ENCODE measurements around the gene C3orf70. TPM values are rescaled to one million over a fixed set of nuclear protein-coding genes. Genes with fewer than 3 reads are reported as not detected.

C3orf70 gene
- total RNA-seq, 6 experiments from 2014 or later, result 0.06 to 0.69 (median 0.30) TPM

DNA sequence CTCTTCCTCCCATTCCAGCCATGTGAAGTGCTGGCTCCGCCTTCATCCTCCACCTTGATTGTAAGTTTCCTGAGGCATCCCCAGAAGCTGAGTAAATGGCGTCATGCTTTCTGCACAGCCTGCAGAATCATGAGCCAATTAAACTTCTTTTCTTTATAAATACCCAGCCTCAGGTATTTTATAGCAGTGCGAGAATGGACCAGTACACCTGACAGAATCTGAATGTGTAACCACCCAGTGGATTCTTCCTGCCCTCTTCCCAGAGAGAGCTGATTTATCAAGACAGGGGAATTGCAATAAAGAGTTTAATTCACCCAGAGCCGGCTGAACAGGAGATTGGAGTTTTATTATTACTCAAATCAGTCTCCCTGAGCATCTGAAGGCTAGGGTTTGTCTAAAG, 86.6 kb downstream of the C3orf70 start:
- H3K4me3 ChIP-seq, result no peak overlapping the region
- no peaks in the 10 kb centered on the region for H3K36me3 ChIP-seq
- no peaks in the 10 kb centered on the region for H3K27me3 ChIP-seq
- 89% methylated on average over 4 of the region's 4 CpGs for WGBS (ENCODE audit: insufficient coverage, low coverage, low lambda C conversion rate, missing lambda C conversion rate)
- H3K4me1 ChIP-seq, result no peaks in the 10 kb centered on the region
- DNase-seq, result no peak
- no peaks in the 10 kb centered on the region for H3K9me3 ChIP-seq
- no peak for ATAC-seq
- H3K27ac ChIP-seq, result no peak overlapping the region
- TF ChIP-seq, protein P1, sequence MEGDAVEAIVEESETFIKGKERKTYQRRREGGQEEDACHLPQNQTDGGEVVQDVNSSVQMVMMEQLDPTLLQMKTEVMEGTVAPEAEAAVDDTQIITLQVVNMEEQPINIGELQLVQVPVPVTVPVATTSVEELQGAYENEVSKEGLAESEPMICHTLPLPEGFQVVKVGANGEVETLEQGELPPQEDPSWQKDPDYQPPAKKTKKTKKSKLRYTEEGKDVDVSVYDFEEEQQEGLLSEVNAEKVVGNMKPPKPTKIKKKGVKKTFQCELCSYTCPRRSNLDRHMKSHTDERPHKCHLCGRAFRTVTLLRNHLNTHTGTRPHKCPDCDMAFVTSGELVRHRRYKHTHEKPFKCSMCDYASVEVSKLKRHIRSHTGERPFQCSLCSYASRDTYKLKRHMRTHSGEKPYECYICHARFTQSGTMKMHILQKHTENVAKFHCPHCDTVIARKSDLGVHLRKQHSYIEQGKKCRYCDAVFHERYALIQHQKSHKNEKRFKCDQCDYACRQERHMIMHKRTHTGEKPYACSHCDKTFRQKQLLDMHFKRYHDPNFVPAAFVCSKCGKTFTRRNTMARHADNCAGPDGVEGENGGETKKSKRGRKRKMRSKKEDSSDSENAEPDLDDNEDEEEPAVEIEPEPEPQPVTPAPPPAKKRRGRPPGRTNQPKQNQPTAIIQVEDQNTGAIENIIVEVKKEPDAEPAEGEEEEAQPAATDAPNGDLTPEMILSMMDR (IDR thresholded peaks at IDR 0.05), result no peak
- no peak for TF ChIP-seq POLR2A (IDR thresholded peaks at IDR 0.05)
- intact Hi-C loops (cut with DNase I), result no loop called here

DNA sequence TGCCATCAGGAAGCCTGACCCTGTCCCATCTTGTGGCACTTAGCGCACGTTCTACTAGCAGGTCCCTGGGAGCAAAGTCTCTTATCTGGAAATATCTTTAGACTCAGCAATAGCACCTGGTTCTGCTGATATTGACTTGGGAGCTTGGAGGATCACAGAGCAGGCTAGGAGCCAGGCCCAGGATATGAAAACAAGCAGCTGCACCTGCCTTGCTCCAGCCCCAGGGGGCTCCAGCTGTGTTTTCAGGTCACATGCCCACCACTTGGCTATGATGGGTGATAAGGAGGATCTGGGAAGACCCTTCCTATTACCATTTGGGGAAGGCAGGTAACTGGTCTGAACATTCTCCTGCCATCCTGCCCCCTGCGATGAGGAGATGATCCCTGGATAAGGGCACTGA, 87.8 kb downstream of the C3orf70 start:
- intact Hi-C loops (cut with DNase I), result no loop called here
- TF ChIP-seq, protein P1 (IDR thresholded peaks at IDR 0.05), result no peak
- TF ChIP-seq POLR2A (IDR thresholded peaks at IDR 0.05), result no peak
- no peaks in the 10 kb centered on the region for H3K27me3 ChIP-seq
- 89% methylated on average over 3 of the region's 3 CpGs for WGBS (ENCODE audit: insufficient coverage, low coverage, low lambda C conversion rate, missing lambda C conversion rate)
- H3K36me3 ChIP-seq, result no peaks in the 10 kb centered on the region
- no peak overlapping the region for H3K4me3 ChIP-seq
- H3K4me1 ChIP-seq, result no peaks in the 10 kb centered on the region
- no peak overlapping the region for H3K27ac ChIP-seq
- ATAC-seq (no peak), DNase-seq (no peak)
- no peaks in the 10 kb centered on the region for H3K9me3 ChIP-seq

DNA sequence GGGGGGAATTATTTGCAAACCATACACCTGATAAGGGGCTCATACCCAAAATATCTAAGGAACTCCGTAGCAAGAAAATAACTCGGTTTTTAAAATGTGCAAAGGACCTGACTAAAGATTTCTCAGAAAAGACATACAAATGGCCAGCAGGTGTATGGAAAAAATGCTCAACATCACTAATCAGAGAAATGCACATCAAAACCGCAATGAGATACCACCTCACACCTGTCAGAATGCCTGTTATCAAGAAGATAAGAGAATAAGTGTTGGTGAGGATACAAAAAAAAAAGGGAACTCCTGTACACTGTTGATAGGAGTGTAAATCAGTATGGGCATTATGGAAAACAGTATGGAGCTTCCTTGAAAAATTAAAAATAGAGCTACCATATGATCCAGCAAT, 89.4 kb downstream of the C3orf70 start:
- WGBS (ENCODE audit: insufficient coverage, low coverage, low lambda C conversion rate, missing lambda C conversion rate), result 76% methylated on average over 3 of the region's 3 CpGs
- TF ChIP-seq, protein P1 (IDR thresholded peaks at IDR 0.05), result no peak
- no peak for TF ChIP-seq POLR2A (IDR thresholded peaks at IDR 0.05)
- intact Hi-C loops (cut with DNase I), result no loop called here
- no peaks in the 10 kb centered on the region for H3K36me3 ChIP-seq
- no peaks in the 10 kb centered on the region for H3K4me1 ChIP-seq
- H3K27me3 ChIP-seq, result no peaks in the 10 kb centered on the region
- no peaks in the 10 kb centered on the region for H3K9me3 ChIP-seq
- H3K4me3 ChIP-seq, result no peak overlapping the region
- H3K27ac ChIP-seq, result no peak overlapping the region
- ATAC-seq (no peak), DNase-seq (no peak)

DNA sequence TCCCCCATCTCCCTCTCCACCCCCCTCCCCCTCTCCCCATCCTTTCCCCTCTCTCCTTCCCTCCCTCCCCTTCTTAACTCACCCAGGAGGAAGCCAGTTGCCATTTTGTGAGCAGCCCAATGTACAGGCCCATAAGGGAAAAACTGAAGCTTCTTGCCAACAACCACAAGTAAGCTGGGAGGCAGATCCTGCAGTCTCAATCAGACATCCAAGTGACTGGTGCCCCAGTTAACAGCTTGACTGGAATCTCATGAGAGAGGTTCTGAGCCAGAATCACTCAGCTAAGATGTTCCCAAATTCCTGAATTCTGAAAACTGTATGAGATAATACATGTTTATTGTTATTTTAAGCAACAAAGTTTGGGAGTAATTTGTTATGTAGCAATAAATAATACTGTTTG, 90.7 kb downstream of the C3orf70 start:
- Histone ChIP-seq H3K36me3 (no peaks in the 10 kb centered on the region), H3K4me3 (no peak overlapping the region), H3K4me1 (no peaks in the 10 kb centered on the region), H3K27me3 (no peaks in the 10 kb centered on the region), H3K9me3 (no peaks in the 10 kb centered on the region), H3K27ac (no peak overlapping the region)
- intact Hi-C loops (cut with DNase I), result no loop called here
- TF ChIP-seq, protein P1 (IDR thresholded peaks at IDR 0.05), result no peak
- TF ChIP-seq POLR2A (IDR thresholded peaks at IDR 0.05), result no peak
- ATAC-seq, result no peak
- DNase-seq, result no peak

DNA sequence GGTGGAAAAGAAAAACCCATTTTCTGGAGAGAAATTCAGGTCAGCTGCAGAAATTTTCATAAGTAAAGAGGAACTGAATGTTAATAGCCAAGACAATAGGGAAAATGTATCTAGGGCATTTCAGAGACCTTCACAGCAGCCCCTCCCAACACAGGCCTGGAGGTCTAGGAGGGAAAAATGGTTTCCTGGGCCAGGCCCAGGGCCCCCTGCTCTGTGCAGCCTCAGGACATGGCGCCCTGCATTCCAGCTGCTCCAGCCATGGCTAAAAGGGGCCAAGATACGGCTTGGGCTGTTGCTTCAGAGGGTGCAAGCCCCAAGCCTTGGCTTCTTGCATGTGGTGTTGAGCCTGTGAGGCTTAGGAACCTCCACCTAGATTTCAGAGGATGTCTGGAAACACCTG, 92.2 kb downstream of the C3orf70 start:
- Histone ChIP-seq H3K27ac (no peak overlapping the region), H3K27me3 (no peaks in the 10 kb centered on the region), H3K4me1 (no peaks in the 10 kb centered on the region), H3K9me3 (no peaks in the 10 kb centered on the region), H3K36me3 (no peaks in the 10 kb centered on the region), H3K4me3 (no peak overlapping the region)
- WGBS (ENCODE audit: insufficient coverage, low coverage, low lambda C conversion rate, missing lambda C conversion rate), result no CpG with 5 or more reads among the region's 2 CpGs
- DNase-seq, result no peak
- TF ChIP-seq, protein P1 (IDR thresholded peaks at IDR 0.05), result no peak
- no peak for TF ChIP-seq POLR2A (IDR thresholded peaks at IDR 0.05)
- intact Hi-C loops (cut with DNase I), result no loop called here
- ATAC-seq, result no peak

Measured in right lobe of liver (tissue), 6 donors.